HCT116 (cell line): ENCODE data around the gene RMDN3. TPM values are rescaled to one million over a fixed set of nuclear protein-coding genes. Genes with fewer than 3 reads are reported as not detected.

Experiments used
- ATAC-seq: fragments of 200-7000 bp; cut with Tn5 transposase; 2 replicates; pipeline ENCODE4 v1.9.1; 2020; ENCODE audit warnings: mild to moderate bottlenecking, moderate library complexity
- BruUV-seq: library from RNA; stranded (reverse); fragments of 400-500 nt; replicated peaks from 2 replicates; lab custom pipeline; 2021; lab: Mats Ljungman, UMichigan
- CTCF ChIA-PET: fragments of 300-600 bp; sonication (Branson Sonifier 250); formaldehyde crosslinking; loops from one replicate; lab custom pipeline; 2021; ENCODE audit warnings: antibody characterized with exemption; lab: Charles Lee
- POLR2A ChIA-PET: fragments of 300-600, 350-600 bp; sonication (Branson Sonifier 250); formaldehyde crosslinking; loops from one replicate; lab custom pipeline; 2021; ENCODE audit warnings: antibody characterized with exemption; lab: Charles Lee
- RAD21 ChIA-PET, 2 experiments: fragments of 300-600 bp; sonication (Branson Sonifier 250); formaldehyde crosslinking; loops; one replicate each; lab custom pipeline; 2023; ENCODE audit warnings: low total read pairs in 2 of 2; ENCODE audit not compliant: uncharacterized antibody in 2 of 2, unreplicated experiment in 2 of 2, low non-redundant PET in 1 of 2; lab: Charles Lee
- DNase-seq: peaks from one replicate; pipeline ENCODE4 v3.0.0-alpha.2; 2010; ENCODE audit warnings: low read depth, low spot score
- H2AFZ ChIP-seq: fragments of 200-600 bp; shearing (Covaris generic), sonication (generic); 2 replicates; pipeline ENCODE4 v1.6.1; 2017; ENCODE audit warnings: low read depth, mixed run types, mixed read lengths, antibody characterized with exemption, low read length; ENCODE audit not compliant: poor library complexity, severe bottlenecking
- H3K27ac ChIP-seq: 2 replicates; pipeline ENCODE4 v1.5.1; 2012; ENCODE audit warnings: low read depth, low read length
- H3K27me3 ChIP-seq: fragments of 200-600 bp; sonication (generic); 2 replicates; pipeline ENCODE4 v1.6.1; 2016; ENCODE audit warnings: mixed run types, low read length, mixed read lengths; ENCODE audit not compliant: insufficient read depth
- H3K36me3 ChIP-seq, 2 experiments: fragments of 200-500 bp in 1 of 2; fragments of 200-600 bp in 1 of 2; sonication (Bioruptor generic) in 1 of 2; sonication (generic) in 1 of 2; 2 replicates each; pipeline versions ENCODE4 v1.5.1 to v1.6.1; 2014 to 2016; ENCODE audit warnings: low read length in 2 of 2, inconsistent platforms in 1 of 2, mixed read lengths in 1 of 2, mixed run types in 1 of 2; ENCODE audit not compliant: insufficient read depth in 2 of 2, control insufficient read depth in 1 of 2
- H3K4me1 ChIP-seq, 2 experiments: fragments of 200-600 bp in 1 of 2; sonication (generic) in 1 of 2; 2 replicates each; pipeline versions ENCODE4 v1.5.1 to v1.6.1; 2012 to 2017; ENCODE audit warnings: low read length in 2 of 2, inconsistent platforms in 1 of 2, mild to moderate bottlenecking in 1 of 2, mixed read lengths in 1 of 2, mixed run types in 1 of 2, moderate library complexity in 1 of 2; ENCODE audit not compliant: insufficient read depth in 2 of 2, control insufficient read depth in 1 of 2
- H3K4me2 ChIP-seq: fragments of 200-600 bp; sonication (generic); 2 replicates; pipeline ENCODE4 v1.6.1; 2017; ENCODE audit warnings: mixed run types, low read length, mixed read lengths
- H3K4me3 ChIP-seq, 2 experiments: fragments of 200-600 bp in 1 of 2; sonication (generic) in 1 of 2; replicated peaks in 1 of 2; 2 replicates each; pipeline ENCODE4 v1.5.1; 2011 to 2016; ENCODE audit warnings: low read length in 2 of 2, control low read depth in 1 of 2, low read depth in 1 of 2, mild to moderate bottlenecking in 1 of 2, mixed read lengths in 1 of 2, mixed run types in 1 of 2
- H3K79me2 ChIP-seq: fragments of 200-600 bp; sonication (generic); 2 replicates; pipeline ENCODE4 v1.6.1; 2017; ENCODE audit warnings: mild to moderate bottlenecking, mixed run types, low read length, moderate library complexity, mixed read lengths; ENCODE audit not compliant: insufficient read depth
- H3K9ac ChIP-seq: fragments of 200-600 bp; sonication (generic); 2 replicates; pipeline ENCODE4 v1.6.1; 2016; ENCODE audit warnings: low read length, mixed read lengths
- H3K9me2 ChIP-seq: fragments of 200-600 bp; sonication (generic), shearing (Covaris generic); 2 replicates; pipeline ENCODE4 v1.6.1; 2017; ENCODE audit warnings: mixed run types, mild to moderate bottlenecking, moderate library complexity; ENCODE audit not compliant: insufficient read depth
- H3K9me3 ChIP-seq, 2 experiments: fragments of 200-500 bp in 1 of 2; fragments of 200-600 bp in 1 of 2; sonication (Bioruptor generic) in 1 of 2; sonication (generic) in 1 of 2; 2 replicates each; pipeline ENCODE4 v1.6.1; 2014 to 2017; ENCODE audit warnings: low read length in 2 of 2, mixed read lengths in 2 of 2, inconsistent platforms in 1 of 2, low read depth in 1 of 2, mild to moderate bottlenecking in 1 of 2, mixed run types in 1 of 2, moderate library complexity in 1 of 2; ENCODE audit not compliant: control insufficient read depth in 1 of 2, insufficient read depth in 1 of 2
- H4K20me1 ChIP-seq: fragments of 200-600 bp; sonication (generic), shearing (Covaris generic); 2 replicates; pipeline ENCODE4 v1.6.1; 2017; ENCODE audit warnings: mixed run types, mild to moderate bottlenecking, moderate library complexity; ENCODE audit not compliant: insufficient read depth
- EGR1 ChIP-seq: IDR thresholded peaks from 2 replicates; pipeline ENCODE4 v1.6.1; 2012; ENCODE audit warnings: low read depth
- ELF1 ChIP-seq: IDR thresholded peaks from 2 replicates; pipeline ENCODE4 v1.6.1; 2012; ENCODE audit warnings: low read depth, borderline replicate concordance
- EZH2 ChIP-seq: fragments of 200-600 bp; sonication (generic); IDR thresholded peaks from 2 replicates; pipeline ENCODE4 v1.6.1; 2017; ENCODE audit warnings: antibody characterized with exemption, mixed run types
- EZH2phosphoT487 ChIP-seq: fragments of 200-600 bp; IDR thresholded peaks from 2 replicates; pipeline ENCODE4 v1.6.1; 2018; ENCODE audit warnings: antibody characterized with exemption, borderline replicate concordance
- JUND ChIP-seq: IDR thresholded peaks from 2 replicates; pipeline ENCODE4 v1.6.1; 2012
- POLR2A ChIP-seq: IDR thresholded peaks from 2 replicates; pipeline ENCODE4 v1.7.0; 2011; ENCODE audit warnings: borderline replicate concordance; ENCODE audit not compliant: insufficient read depth, insufficient read length; ENCODE audit errors: extremely low read depth
- REST ChIP-seq: IDR thresholded peaks from 2 replicates; pipeline ENCODE4 v1.6.1; 2012; ENCODE audit warnings: low read depth
- SIN3A ChIP-seq: IDR thresholded peaks from 2 replicates; pipeline ENCODE4 v1.6.1; 2012; ENCODE audit warnings: low read depth
- SP1 ChIP-seq: IDR thresholded peaks from 2 replicates; pipeline ENCODE4 v1.6.1; 2012; ENCODE audit warnings: low read depth
- SRF ChIP-seq: IDR thresholded peaks from 2 replicates; pipeline ENCODE4 v1.6.1; 2012; ENCODE audit warnings: low read depth
- TCF7L2 ChIP-seq: IDR thresholded peaks from 2 replicates; pipeline ENCODE4 v1.7.0; 2011; ENCODE audit warnings: borderline replicate concordance, inconsistent platforms; ENCODE audit not compliant: insufficient read depth, insufficient read length; ENCODE audit errors: extremely low read depth
- YY1 ChIP-seq: IDR thresholded peaks from 2 replicates; pipeline ENCODE4 v1.6.1; 2011; ENCODE audit warnings: low read length, low read depth, moderate library complexity, mild to moderate bottlenecking; ENCODE audit not compliant: insufficient replicate concordance; ENCODE audit errors: extremely low read depth
- intact Hi-C: fragments of 100-400 bp; cut with micrococcal nuclease; formaldehyde crosslinking; loops from 2 replicates; pipeline ENCODE4 v1.10.0; 2022
- total RNA-seq: library from RNA; stranded (reverse); gene quantifications from one replicate; pipeline ENCODE4 v1.2.1, GENCODE V29; 2021; ENCODE audit not compliant: unreplicated experiment

RMDN3 gene
- total RNA-seq, 1 experiment from 2014 or later: 21.5 TPM

GRCh38 chr15:40756938-40757337 lies 1.9 kb upstream of the RMDN3 start (continued):
- TF ChIP-seq POLR2A: no peak
- TF ChIP-seq REST: no peak
- no peak for TF ChIP-seq SRF
- TF ChIP-seq ELF1: no peak
- no peak for TF ChIP-seq SIN3A
- no peak for TF ChIP-seq EZH2
- no peak for TF ChIP-seq JUND
- TF ChIP-seq YY1: no peak
- no peak for TF ChIP-seq EGR1
- TF ChIP-seq, all 23 proteins: peak for 0

GRCh38 chr15:40755812-40756208 lies 756 bp upstream of the RMDN3 start:
- H3K9me3 ChIP-seq: no peaks in the 10 kb centered on the region
- peak overlapping the region; percentile 86 for H2AFZ ChIP-seq
- peak overlapping the region; percentile 74 for H3K27ac ChIP-seq
- H3K4me1 ChIP-seq: peaks cover 7 to 17% of the 10 kb centered on the region in 2 experiments
- BruUV-seq: no TSS peak
- CTCF ChIA-PET: no interaction called here
- intact Hi-C loops: no loop called here
- peaks cover 35% of the 10 kb centered on the region for H3K79me2 ChIP-seq
- POLR2A ChIA-PET: no interaction called here
- peaks cover 10% of the 10 kb centered on the region in 2 experiments; a peak in 3 of 4 replicates for H3K36me3 ChIP-seq
- RAD21 ChIA-PET: no interaction called here
- DNase-seq: no peak
- H3K27me3 ChIP-seq: no peaks in the 10 kb centered on the region
- TF ChIP-seq TCF7L2: no peak
- no peak for TF ChIP-seq SIN3A
- TF ChIP-seq SRF: no peak
- TF ChIP-seq EZH2phosphoT487: no peak
- no peak for TF ChIP-seq SP1
- peak overlapping the region; percentile 99 for H3K4me3 ChIP-seq
- no peak for ATAC-seq
- H3K9me2 ChIP-seq: no peaks in the 10 kb centered on the region
- H4K20me1 ChIP-seq: no peaks in the 10 kb centered on the region
- H3K4me2 ChIP-seq: peak overlapping the region; percentile 97
- H3K9ac ChIP-seq: peak overlapping the region; percentile 79
